T-cell (primary cell): Measurements from ENCODE around the gene MUCL3. TPM values are rescaled to one million over a fixed set of nuclear protein-coding genes. Genes with fewer than 3 reads are reported as not detected.

Source experiments
- ATAC-seq, 4 experiments: fragments of 200-7000 bp in 3 of 4; fragments of 150-1000 bp in 1 of 4; cut with Tn5 transposase; replicated peaks in 1 of 4; 1 replicate in 3 of 4; 2 replicates in 1 of 4; pipeline ENCODE4 v1.10.0; 2021; ENCODE audit warnings: moderate library complexity in 3 of 4, mild to moderate bottlenecking in 2 of 4, moderate number of reproducible peaks in 1 of 4
- CTCF ChIA-PET, 2 donors: fragments of 300-600 bp; sonication (Branson Sonifier 250); formaldehyde crosslinking; loops; one replicate each; lab custom pipeline; 2022; ENCODE audit warnings: antibody characterized with exemption in 2 of 2; lab: Charles Lee
- POLR2A ChIA-PET, 2 donors: fragments of 300-600 bp; sonication (Branson Sonifier 250); formaldehyde crosslinking; loops; one replicate each; lab custom pipeline; 2022; ENCODE audit warnings: antibody characterized with exemption in 2 of 2; lab: Charles Lee
- DNase-seq, 35 experiments: peaks; one replicate each; pipeline versions ENCODE4 v3.0.0 to v3.0.0-alpha.2; 2013 to 2023
- H3K27ac ChIP-seq: one replicate; pipeline ENCODE4 v1.5.1; 2013; ENCODE audit warnings: low read length
- H3K27me3 ChIP-seq, 2 experiments: replicated peaks in 1 of 2; 1 replicate in 1 of 2; 2 replicates in 1 of 2; pipeline versions ENCODE4 v1.6.1 to v1.7.0; 2013; ENCODE audit warnings: low read length in 1 of 2, mixed read lengths in 1 of 2; ENCODE audit not compliant: control insufficient read depth in 2 of 2, insufficient read depth in 2 of 2; ENCODE audit errors: extremely low read depth in 1 of 2
- H3K36me3 ChIP-seq, 2 donors: 1 replicate in 1 of 2; 2 replicates in 1 of 2; pipeline versions ENCODE4 v1.6.1 to v1.7.0; 2013; ENCODE audit warnings: low read length in 1 of 2; ENCODE audit not compliant: control insufficient read depth in 2 of 2, insufficient read depth in 1 of 2; ENCODE audit errors: extremely low read depth in 1 of 2
- H3K4me1 ChIP-seq, 2 experiments: 1 replicate in 1 of 2; 2 replicates in 1 of 2; pipeline versions ENCODE4 v1.6.1 to v1.7.0; 2013; ENCODE audit warnings: low read length in 2 of 2, mixed read lengths in 1 of 2; ENCODE audit not compliant: insufficient read depth in 2 of 2, control insufficient read depth in 1 of 2; ENCODE audit errors: extremely low read depth in 1 of 2
- H3K4me3 ChIP-seq, 2 donors: 1 replicate in 1 of 2; 2 replicates in 1 of 2; pipeline versions ENCODE4 v1.5.1 to v1.7.0; 2013; ENCODE audit warnings: mild to moderate bottlenecking in 2 of 2, low read length in 1 of 2, moderate library complexity in 1 of 2; ENCODE audit not compliant: control insufficient read depth in 1 of 2; ENCODE audit errors: extremely low read depth in 1 of 2
- H3K9me3 ChIP-seq: 2 replicates; pipeline ENCODE4 v1.7.0; 2013
- H3K27ac Mint-ChIP-seq, 2 donors: one replicate each; pipeline ENCODE4 v1.8.0; 2020 to 2021; ENCODE audit warnings: mild to moderate bottlenecking in 2 of 2, mixed read lengths in 2 of 2
- H3K27me3 Mint-ChIP-seq, 2 donors: one replicate each; pipeline ENCODE4 v1.8.0; 2021 to 2022; ENCODE audit warnings: mixed read lengths in 2 of 2
- H3K36me3 Mint-ChIP-seq: one replicate; pipeline ENCODE4 v1.8.0; 2021; ENCODE audit warnings: mixed read lengths
- H3K4me1 Mint-ChIP-seq, 3 donors: one replicate each; pipeline ENCODE4 v1.8.0; 2020 to 2022; ENCODE audit warnings: mixed read lengths in 3 of 3, mild to moderate bottlenecking in 1 of 3
- H3K4me3 Mint-ChIP-seq, 3 donors: one replicate each; pipeline ENCODE4 v1.8.0; 2020 to 2022; ENCODE audit warnings: mild to moderate bottlenecking in 3 of 3, mixed read lengths in 3 of 3, moderate library complexity in 3 of 3
- H3K9me3 Mint-ChIP-seq, 3 donors: one replicate each; pipeline ENCODE4 v1.8.0; 2020 to 2022; ENCODE audit warnings: mixed read lengths in 3 of 3
- WGBS: methylation state at CpG from one replicate; pipeline ENCODE4 v1.1.5; 2013; ENCODE audit warnings: missing lambda C conversion rate; ENCODE audit not compliant: insufficient coverage; 5-methylcytosine and 5-hydroxymethylcytosine counted together
- total RNA-seq, 35 experiments: library from RNA in 6 of 35; stranded (reverse) in 6 of 35; fragments of 120-200 nt in 1 of 35; gene quantifications; one replicate each; pipeline versions ENCODE4 v1.2.1 to v1.2.4 and lab custom pipeline; 2013 to 2026

The MUCL3 gene
- total RNA-seq, 5 donors from 2014 or later (not counting 1 experiment from before 2014, with no cell fraction given) = 0.09 TPM; not detected in 4

DNA sequence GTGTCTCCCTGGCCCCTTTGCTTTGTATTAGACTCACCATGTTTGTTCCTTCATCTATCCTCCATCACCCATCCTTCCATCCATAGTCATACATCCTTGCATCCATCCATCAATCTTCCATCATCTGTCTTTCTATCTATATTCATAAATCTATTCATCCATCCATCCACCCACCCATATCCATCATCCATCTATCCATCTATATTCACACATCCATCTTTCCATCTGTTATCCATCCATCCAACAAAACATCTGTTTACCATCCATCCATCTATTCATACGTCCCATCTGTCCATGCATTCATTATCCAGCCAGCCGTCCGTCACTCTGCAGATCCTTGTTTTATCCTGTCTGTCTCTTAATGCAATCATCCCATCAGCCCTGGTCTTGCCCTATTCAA, 45.8 kb upstream of the MUCL3 start:
- no peak overlapping the region for H3K27ac ChIP-seq

DNA sequence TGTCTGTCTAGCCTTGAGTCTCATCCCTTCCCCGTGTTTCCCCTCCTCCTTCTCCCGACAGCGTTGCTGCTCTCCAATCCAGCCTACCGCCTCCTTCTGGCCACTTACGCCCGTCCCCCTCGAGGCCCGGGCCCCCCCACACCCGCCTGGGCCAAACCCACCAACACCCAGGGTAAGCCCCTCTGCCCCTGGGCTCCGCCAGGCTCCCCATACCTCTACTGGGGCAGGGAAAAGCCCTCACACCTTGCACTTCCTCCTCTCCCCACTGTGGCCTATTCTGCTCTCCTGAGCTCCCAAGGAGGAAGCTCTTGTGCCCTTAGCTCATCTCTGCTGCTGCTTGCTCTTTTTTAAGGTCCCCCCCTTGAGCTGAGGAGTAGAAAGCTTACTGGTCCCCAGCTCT, 45.4 kb upstream of the MUCL3 start:
- Mint-ChIP-seq H3K27me3 (no peaks in the 10 kb centered on the region), H3K36me3 (peaks cover 24% of the 10 kb centered on the region), H3K9me3 (no peaks in the 10 kb centered on the region), H3K4me3 (no peak overlapping the region), H3K27ac (no peak overlapping the region), H3K4me1 (no peaks in the 10 kb centered on the region)
- Histone ChIP-seq H3K4me3 (no peak overlapping the region), H3K36me3 (peaks cover 19 to 24% of the 10 kb centered on the region in 2 donors), H3K27ac (no peak overlapping the region), H3K4me1 (no peaks in the 10 kb centered on the region), H3K9me3 (no peaks in the 10 kb centered on the region), H3K27me3 (peaks cover 0 to 3% of the 10 kb centered on the region in 2 experiments)
- POLR2A ChIA-PET = no interaction called here
- WGBS = 81% methylated on average over 10 of the region's 10 CpGs
- no peak for DNase-seq
- ATAC-seq = no peak
- CTCF ChIA-PET = interaction anchor here in 1 of 2 donors (0.5 to 0.9 kb wide), 2 partner anchors 118 to 192 kb away, joined by 3 read pairs; no protein-coding TSS in a partner anchor

More for the DNA sequence above, 45.8 kb upstream of the MUCL3 start:
- Mint-ChIP-seq H3K4me3 (no peak overlapping the region), H3K27me3 (no peaks in the 10 kb centered on the region), H3K36me3 (peaks cover 28% of the 10 kb centered on the region), H3K4me1 (no peaks in the 10 kb centered on the region), H3K27ac (no peak overlapping the region), H3K9me3 (no peaks in the 10 kb centered on the region)
- Histone ChIP-seq H3K4me3 (no peak overlapping the region), H3K9me3 (no peaks in the 10 kb centered on the region), H3K36me3 (peaks cover 21 to 28% of the 10 kb centered on the region in 2 donors), H3K27me3 (peaks cover 0 to 3% of the 10 kb centered on the region in 2 experiments), H3K4me1 (no peaks in the 10 kb centered on the region)
- ATAC-seq = no peak
- ChIA-PET CTCF (interaction anchor here in 1 of 2 donors (0.9 kb wide), 1 partner anchor 193 kb away, joined by 3 read pairs; no protein-coding TSS in a partner anchor), POLR2A (no interaction called here)
- no peak for DNase-seq
- 94% methylated on average over 3 of the region's 3 CpGs for WGBS

GRCh38 chr6:30896541-30896940, 44.2 kb upstream of the MUCL3 start:
- ATAC-seq (no peak), DNase-seq (no peak)
- Histone ChIP-seq H3K9me3 (no peaks in the 10 kb centered on the region), H3K4me3 (no peak overlapping the region), H3K36me3 (peaks cover 15 to 21% of the 10 kb centered on the region in 2 donors), H3K27me3 (peaks cover 0 to 3% of the 10 kb centered on the region in 2 experiments), H3K27ac (no peak overlapping the region), H3K4me1 (no peaks in the 10 kb centered on the region)
- 91% methylated on average over 9 of the region's 13 CpGs for WGBS
- ChIA-PET POLR2A (no interaction called here), CTCF (no interaction called here)
- H3K4me1 Mint-ChIP-seq = no peaks in the 10 kb centered on the region
- H3K4me3 Mint-ChIP-seq = no peak overlapping the region
- no peaks in the 10 kb centered on the region for H3K9me3 Mint-ChIP-seq
- no peak overlapping the region for H3K27ac Mint-ChIP-seq
- peaks cover 22% of the 10 kb centered on the region for H3K36me3 Mint-ChIP-seq
- no peaks in the 10 kb centered on the region for H3K27me3 Mint-ChIP-seq

GRCh38 chr6:30897882-30898281, 42.9 kb upstream of the MUCL3 start:
- DNase-seq = no peak
- no peaks in the 10 kb centered on the region for H3K27me3 Mint-ChIP-seq
- WGBS = 95% methylated on average over 16 of the region's 16 CpGs
- H3K36me3 Mint-ChIP-seq = peaks cover 17% of the 10 kb centered on the region
- Histone ChIP-seq H3K27ac (no peak overlapping the region), H3K4me3 (no peak overlapping the region), H3K36me3 (peaks cover 10 to 21% of the 10 kb centered on the region in 2 donors), H3K9me3 (no peaks in the 10 kb centered on the region), H3K27me3 (peaks cover 0 to 3% of the 10 kb centered on the region in 2 experiments), H3K4me1 (no peaks in the 10 kb centered on the region)
- H3K4me3 Mint-ChIP-seq = no peak overlapping the region
- no peak overlapping the region for H3K27ac Mint-ChIP-seq
- CTCF ChIA-PET = no interaction called here
- POLR2A ChIA-PET = no interaction called here
- H3K4me1 Mint-ChIP-seq = peaks cover 0 to 5% (median 0%) of the 10 kb centered on the region in 3 donors
- ATAC-seq = no peak
- no peaks in the 10 kb centered on the region for H3K9me3 Mint-ChIP-seq

DNA sequence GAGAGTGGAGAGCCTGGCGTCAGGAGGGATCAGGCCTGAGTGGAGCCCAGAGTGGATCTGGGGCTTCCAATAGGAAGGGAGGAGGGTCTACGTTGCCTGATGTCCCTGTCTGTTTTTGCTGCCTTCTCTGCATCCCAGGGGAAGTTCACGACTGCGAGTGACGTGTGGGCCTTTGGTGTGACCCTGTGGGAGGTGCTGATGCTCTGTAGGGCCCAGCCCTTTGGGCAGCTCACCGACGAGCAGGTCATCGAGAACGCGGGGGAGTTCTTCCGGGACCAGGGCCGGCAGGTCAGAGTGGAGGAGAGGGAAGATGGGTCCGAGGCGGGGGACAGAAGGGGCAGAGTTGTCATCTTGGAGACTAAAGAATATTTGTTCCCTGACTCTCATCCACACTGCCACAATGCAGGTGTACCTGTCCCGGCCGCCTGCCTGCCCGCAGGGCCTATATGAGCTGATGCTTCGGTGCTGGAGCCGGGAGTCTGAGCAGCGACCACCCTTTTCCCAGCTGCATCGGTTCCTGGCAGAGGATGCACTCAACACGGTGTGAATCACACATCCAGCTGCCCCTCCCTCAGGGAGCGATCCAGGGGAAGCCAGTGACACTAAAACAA, 41.9 kb upstream of the MUCL3 start:
- CTCF ChIA-PET = no interaction called here
- no peaks in the 10 kb centered on the region for H3K27me3 Mint-ChIP-seq
- Histone ChIP-seq H3K4me3 (no peak overlapping the region), H3K36me3 (peaks cover 10 to 16% of the 10 kb centered on the region in 2 donors), H3K4me1 (no peaks in the 10 kb centered on the region), H3K27ac (no peak overlapping the region), H3K9me3 (no peaks in the 10 kb centered on the region), H3K27me3 (no peaks in the 10 kb centered on the region)
- 96% methylated on average over 20 of the region's 23 CpGs for WGBS
- peaks cover 0 to 5% (median 0%) of the 10 kb centered on the region in 3 donors for H3K4me1 Mint-ChIP-seq
- no peak for DNase-seq
- POLR2A ChIA-PET = interaction anchor here in 1 of 2 donors (0.6 kb wide), 2 partner anchors 49 to 456 kb away, joined by 3 to 5 read pairs; no protein-coding TSS in a partner anchor
- no peak overlapping the region for H3K27ac Mint-ChIP-seq
- no peaks in the 10 kb centered on the region for H3K9me3 Mint-ChIP-seq
- ATAC-seq = no peak
- H3K36me3 Mint-ChIP-seq = peaks cover 17% of the 10 kb centered on the region
- no peak overlapping the region for H3K4me3 Mint-ChIP-seq

DNA sequence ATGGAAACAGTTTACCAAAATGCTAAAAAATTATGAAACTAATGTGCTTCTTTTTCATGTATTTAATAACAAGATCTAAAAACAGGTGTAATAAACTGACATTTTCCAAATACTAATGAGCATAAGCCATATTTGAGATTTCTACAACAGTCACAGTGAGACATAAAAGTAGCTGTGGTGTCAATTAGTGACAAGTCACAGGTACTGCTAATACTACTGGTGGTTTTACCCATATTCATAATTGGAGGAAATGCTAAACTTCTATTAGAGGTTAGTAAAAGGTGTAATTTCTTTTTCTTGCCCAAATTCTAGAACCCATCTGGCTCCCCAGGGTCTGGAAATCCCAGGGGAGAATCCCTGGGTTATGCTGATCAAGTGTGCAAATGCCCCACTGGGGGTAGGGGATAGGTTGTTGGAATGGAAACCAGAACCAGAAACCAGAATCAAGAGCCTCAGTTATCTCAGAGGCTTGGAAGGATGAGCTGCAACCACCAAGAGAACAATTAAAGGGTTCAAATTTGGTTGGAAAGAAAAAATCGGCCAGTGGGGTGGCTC, 39.8 kb upstream of the MUCL3 start:
- Histone ChIP-seq H3K4me3 (no peak overlapping the region), H3K27me3 (no peaks in the 10 kb centered on the region), H3K36me3 (peaks cover 6 to 10% of the 10 kb centered on the region in 2 donors), H3K9me3 (no peaks in the 10 kb centered on the region), H3K27ac (no peak overlapping the region), H3K4me1 (no peaks in the 10 kb centered on the region)
- Mint-ChIP-seq H3K4me3 (no peak overlapping the region), H3K36me3 (peaks cover 11% of the 10 kb centered on the region), H3K27me3 (no peaks in the 10 kb centered on the region), H3K27ac (no peak overlapping the region), H3K9me3 (no peaks in the 10 kb centered on the region), H3K4me1 (peaks cover 0 to 5% (median 0%) of the 10 kb centered on the region in 3 donors)
- CTCF ChIA-PET = interaction anchor here in 1 of 2 donors (0.5 kb wide), 1 partner anchor 1967 kb away, joined by 4 read pairs; no protein-coding TSS in a partner anchor
- no peak for DNase-seq
- WGBS = no CpG with 5 or more reads among the region's 1 CpG
- ATAC-seq = no peak
- POLR2A ChIA-PET = no interaction called here
